ENCODE measurements around the gene UBAC1.
"Not testable (repeated sequence)": the region's sequence is repeated elsewhere in the genome, so short reads cannot be mapped to it uniquely, and the experiment has no call there.

UBAC1 gene

GRCh38 chr9:135944444-135945252 is 16.5 kb downstream of the UBAC1 start:
- ChIA-PET POLR2A (ENCODE audit: low non-redundant PET) (no interaction called here), CTCF (interaction anchor here (0.6 kb wide), 1 partner anchor 218 kb away, joined by 3 read pairs; no protein-coding TSS in a partner anchor)
- no peak for DNase-seq (ENCODE audit: low spot score)
- no peak for TF ChIP-seq CTCF (conservative IDR thresholded peaks at IDR 0.05; ENCODE audit: low read depth)
- peak overlapping the region; percentile 1; the same call in 1 of the 2 replicates for H3K27ac ChIP-seq

- POLR2A ChIA-PET (ENCODE audit: low non-redundant PET); CTCF ChIA-PET; DNase-seq (ENCODE audit: low spot score); H3K27ac ChIP-seq: not testable (repeated sequence)
Observed at GRCh38 chr9:135943604-135944003, 17.6 kb downstream of the UBAC1 start.

- TF ChIP-seq CTCF (conservative IDR thresholded peaks at IDR 0.05; ENCODE audit: low read depth), result no peak
- no peak for DNase-seq (ENCODE audit: low spot score)
- 0 out of 2 replicates have a peak overlapping the region, but pooled peaks have one; percentile 8 for H3K27ac ChIP-seq
- ChIA-PET CTCF (interaction anchor here (0.6 kb wide), 2 partner anchors 59 to 387 kb away, joined by 3 read pairs; no protein-coding TSS in a partner anchor), POLR2A (ENCODE audit: low non-redundant PET) (no interaction called here)
Observed at GRCh38 chr9:135941288-135941995, 19.7 kb downstream of the UBAC1 start.

- TF ChIP-seq CTCF (conservative IDR thresholded peaks at IDR 0.05; ENCODE audit: low read depth), result no peak
- no peak for DNase-seq (ENCODE audit: low spot score)
- ChIA-PET CTCF (interaction anchor here (0.6 kb wide), 1 partner anchor 71 kb away, joined by 4 read pairs; no protein-coding TSS in a partner anchor), POLR2A (ENCODE audit: low non-redundant PET) (no interaction called here)
- H3K27ac ChIP-seq, result no peak overlapping the region
Observed at GRCh38 chr9:135939351-135940265, 21.6 kb downstream of the UBAC1 start.

GRCh38 chr9:135937521-135938489 is 23.4 kb downstream of the UBAC1 start:
- ChIA-PET POLR2A (ENCODE audit: low non-redundant PET) (no interaction called here), CTCF (no interaction called here)
- no peak for DNase-seq (ENCODE audit: low spot score)
- no peak for TF ChIP-seq CTCF (conservative IDR thresholded peaks at IDR 0.05; ENCODE audit: low read depth)
- H3K27ac ChIP-seq, result 0 out of 2 replicates have a peak overlapping the region, but pooled peaks have one; percentile 0

GRCh38 chr9:135933114-135933513 is 28.1 kb downstream of the UBAC1 start:
- ChIA-PET POLR2A (ENCODE audit: low non-redundant PET) (no interaction called here), CTCF (no interaction called here)
- DNase-seq (ENCODE audit: low spot score), result no peak
- peak overlapping the region; percentile 42 for H3K27ac ChIP-seq
- no peak for TF ChIP-seq CTCF (conservative IDR thresholded peaks at IDR 0.05; ENCODE audit: low read depth)

Data from RWPE1 (cell line).